Measurements from ENCODE around the gene ENOSF1. TPM values are rescaled to one million over a fixed set of nuclear protein-coding genes. Genes with fewer than 3 reads are reported as not detected.
"Not testable (repeated sequence)": the region's sequence is repeated elsewhere in the genome, so short reads cannot be mapped to it uniquely, and the experiment has no call there.

The ENOSF1 gene
- total and polyA plus RNA-seq, 11 donors = 9.9 to 38.7 (median 22.2) TPM

DNA sequence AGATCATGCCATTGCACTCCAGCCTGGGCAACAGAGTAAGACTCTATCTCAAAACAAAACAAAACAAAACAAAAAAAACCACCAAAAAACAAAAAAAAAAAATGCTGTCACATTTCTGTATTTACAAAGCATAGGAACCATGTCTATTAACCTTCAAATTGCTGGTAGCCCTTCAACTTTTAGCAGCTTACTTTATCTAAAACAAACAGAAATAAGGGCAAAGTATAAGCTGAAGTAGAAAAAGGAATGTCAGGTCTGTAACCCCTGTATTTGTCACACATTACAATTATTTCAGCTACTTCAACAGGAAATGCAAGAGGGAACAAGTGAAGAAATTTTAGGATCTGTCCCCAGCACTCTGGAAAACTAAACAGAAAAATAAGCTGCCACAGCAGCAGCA lies 29.6 kb downstream of the ENOSF1 start:
- H3K27me3 ChIP-seq = no peaks in the 10 kb centered on the region
- peaks cover 0 to 57% (median 40%) of the 10 kb centered on the region in 9 donors for H3K36me3 ChIP-seq
- no peak overlapping the region for H3K4me3 ChIP-seq
- DNase-seq = no peak
- no peaks in the 10 kb centered on the region for H3K4me1 ChIP-seq
- intact Hi-C loops (cut with DNase I) = no loop called here
- TF ChIP-seq POLR2A (IDR thresholded peaks at IDR 0.05) = no peak
- TF ChIP-seq, protein P1, sequence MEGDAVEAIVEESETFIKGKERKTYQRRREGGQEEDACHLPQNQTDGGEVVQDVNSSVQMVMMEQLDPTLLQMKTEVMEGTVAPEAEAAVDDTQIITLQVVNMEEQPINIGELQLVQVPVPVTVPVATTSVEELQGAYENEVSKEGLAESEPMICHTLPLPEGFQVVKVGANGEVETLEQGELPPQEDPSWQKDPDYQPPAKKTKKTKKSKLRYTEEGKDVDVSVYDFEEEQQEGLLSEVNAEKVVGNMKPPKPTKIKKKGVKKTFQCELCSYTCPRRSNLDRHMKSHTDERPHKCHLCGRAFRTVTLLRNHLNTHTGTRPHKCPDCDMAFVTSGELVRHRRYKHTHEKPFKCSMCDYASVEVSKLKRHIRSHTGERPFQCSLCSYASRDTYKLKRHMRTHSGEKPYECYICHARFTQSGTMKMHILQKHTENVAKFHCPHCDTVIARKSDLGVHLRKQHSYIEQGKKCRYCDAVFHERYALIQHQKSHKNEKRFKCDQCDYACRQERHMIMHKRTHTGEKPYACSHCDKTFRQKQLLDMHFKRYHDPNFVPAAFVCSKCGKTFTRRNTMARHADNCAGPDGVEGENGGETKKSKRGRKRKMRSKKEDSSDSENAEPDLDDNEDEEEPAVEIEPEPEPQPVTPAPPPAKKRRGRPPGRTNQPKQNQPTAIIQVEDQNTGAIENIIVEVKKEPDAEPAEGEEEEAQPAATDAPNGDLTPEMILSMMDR (IDR thresholded peaks at IDR 0.05) = no peak
- ATAC-seq = no peak
- no peaks in the 10 kb centered on the region for H3K9me3 ChIP-seq
- H3K27ac ChIP-seq = no peak overlapping the region

DNA sequence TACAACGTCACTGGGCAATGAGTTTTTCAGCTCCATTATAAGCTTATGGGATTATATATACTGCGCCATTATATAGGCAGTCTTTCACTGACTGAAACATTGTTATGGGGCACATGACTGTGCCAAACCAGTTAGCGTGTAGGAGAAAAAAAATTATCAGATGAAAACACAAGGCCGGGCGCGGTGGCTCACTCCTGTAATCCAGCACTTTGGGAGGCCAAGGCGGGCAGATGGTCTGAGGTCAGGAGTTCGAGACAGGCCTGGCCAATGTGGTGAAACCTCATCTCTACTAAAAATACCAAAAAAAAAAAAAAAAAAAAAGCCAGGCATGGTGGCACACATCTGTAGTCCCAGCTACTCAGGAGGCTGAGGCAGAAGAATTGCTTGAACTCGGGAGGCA lies 30.0 kb downstream of the ENOSF1 start:
- H3K27me3 ChIP-seq; ATAC-seq; H3K4me3 ChIP-seq; DNase-seq; H3K9me3 ChIP-seq; H3K4me1 ChIP-seq; H3K27ac ChIP-seq; intact Hi-C loops (cut with DNase I): not testable (repeated sequence)
- 93 to 98% (median 95%) methylated on average over 9 of the region's 9 CpGs for WGBS, 4 donors
- peaks cover 0 to 62% (median 44%) of the 10 kb centered on the region in 9 donors for H3K36me3 ChIP-seq

DNA sequence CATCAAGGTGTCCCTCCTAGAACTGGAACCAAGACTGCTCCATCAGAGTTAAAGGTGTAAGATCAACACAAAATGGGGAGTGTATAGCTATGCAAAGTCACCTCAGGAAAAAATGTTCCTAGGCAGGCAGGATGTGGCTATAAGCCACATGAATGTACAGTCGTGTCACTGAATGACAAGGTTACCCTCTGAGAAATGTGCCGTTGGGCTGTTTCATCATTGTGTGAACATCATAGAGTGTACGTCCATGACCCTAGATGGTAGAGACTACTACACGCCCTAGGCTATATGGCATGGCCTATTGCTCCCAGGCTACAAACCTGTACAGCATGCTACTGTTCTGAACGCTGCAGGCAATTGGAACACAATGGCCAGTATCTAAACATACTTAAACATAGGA lies 30.4 kb downstream of the ENOSF1 start:
- Histone ChIP-seq H3K9me3 (no peaks in the 10 kb centered on the region), H3K27ac (no peak overlapping the region), H3K27me3 (no peaks in the 10 kb centered on the region), H3K36me3 (peaks cover 0 to 66% (median 44%) of the 10 kb centered on the region in 9 donors), H3K4me1 (no peaks in the 10 kb centered on the region), H3K4me3 (no peak overlapping the region)
- 90 to 96% (median 93%) methylated on average over 5 of the region's 5 CpGs for WGBS, 4 donors
- no peak for TF ChIP-seq POLR2A (IDR thresholded peaks at IDR 0.05)
- TF ChIP-seq, protein P1 (IDR thresholded peaks at IDR 0.05) = no peak
- ATAC-seq = no peak
- DNase-seq = no peak
- intact Hi-C loops (cut with DNase I) = no loop called here

DNA sequence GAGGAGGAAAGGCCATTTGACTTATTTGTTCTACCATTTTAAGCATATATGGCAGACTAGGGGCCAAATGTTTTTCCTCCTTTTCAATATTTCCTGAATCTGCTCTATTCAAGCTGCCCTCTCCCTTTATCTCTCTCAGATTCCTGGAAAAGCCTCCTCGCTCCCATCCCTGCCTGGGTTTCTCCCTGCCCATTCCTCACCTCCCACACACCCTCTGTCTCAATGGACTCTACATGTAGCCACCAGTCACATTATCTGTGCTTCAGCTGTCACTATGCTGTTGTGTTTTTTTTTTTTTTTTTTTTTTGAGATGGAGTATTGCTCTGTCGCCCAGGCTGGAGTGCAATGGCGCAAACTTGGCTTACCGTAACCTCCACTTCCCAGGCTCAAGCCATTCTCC lies 32.0 kb downstream of the ENOSF1 start:
- Histone ChIP-seq H3K27ac (no peak overlapping the region), H3K4me3 (no peak overlapping the region), H3K36me3 (peaks cover 0 to 70% (median 47%) of the 10 kb centered on the region in 9 donors), H3K9me3 (no peaks in the 10 kb centered on the region), H3K27me3 (no peaks in the 10 kb centered on the region), H3K4me1 (no peaks in the 10 kb centered on the region)
- DNase-seq (no peak), ATAC-seq (no peak)
- intact Hi-C loops (cut with DNase I) = no loop called here
- 97 to 99% (median 98%) methylated on average over 4 of the region's 4 CpGs for WGBS, 4 donors
- no peak for TF ChIP-seq POLR2A (IDR thresholded peaks at IDR 0.05)

DNA sequence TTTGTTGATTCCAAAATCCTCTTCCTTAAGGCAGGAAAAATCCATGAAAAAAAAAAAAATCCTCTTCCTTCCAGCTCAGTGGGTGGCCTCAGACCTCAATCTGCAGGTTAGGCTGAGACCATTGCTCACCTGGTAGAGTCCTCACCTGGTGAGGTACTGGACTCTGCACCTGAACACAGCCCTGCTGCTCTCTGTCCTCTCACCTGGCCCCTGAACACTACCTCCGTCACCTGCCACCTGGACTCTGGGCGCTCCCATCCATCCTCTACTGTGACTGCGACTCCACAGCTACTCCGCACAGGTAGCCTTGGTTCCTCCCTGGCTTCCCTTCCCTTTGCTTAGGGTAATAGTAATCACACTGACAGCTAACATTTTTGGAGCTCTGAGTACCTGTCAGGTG lies 32.9 kb downstream of the ENOSF1 start:
- Histone ChIP-seq H3K4me1 (no peaks in the 10 kb centered on the region), H3K4me3 (no peak overlapping the region), H3K27me3 (no peaks in the 10 kb centered on the region), H3K36me3 (peaks cover 0 to 74% (median 54%) of the 10 kb centered on the region in 9 donors), H3K9me3 (no peaks in the 10 kb centered on the region), H3K27ac (no peak overlapping the region)
- 97 to 100% (median 97%) methylated on average over 4 of the region's 4 CpGs for WGBS, 4 donors
- ATAC-seq = no peak
- intact Hi-C loops (cut with DNase I) = no loop called here
- DNase-seq = no peak
- TF ChIP-seq, protein P1 (IDR thresholded peaks at IDR 0.05) = no peak
- TF ChIP-seq POLR2A (IDR thresholded peaks at IDR 0.05) = no peak

Measured in heart left ventricle (tissue), 16 donors.